ENCODE data around the gene SNX4.

The SNX4 gene

DNA sequence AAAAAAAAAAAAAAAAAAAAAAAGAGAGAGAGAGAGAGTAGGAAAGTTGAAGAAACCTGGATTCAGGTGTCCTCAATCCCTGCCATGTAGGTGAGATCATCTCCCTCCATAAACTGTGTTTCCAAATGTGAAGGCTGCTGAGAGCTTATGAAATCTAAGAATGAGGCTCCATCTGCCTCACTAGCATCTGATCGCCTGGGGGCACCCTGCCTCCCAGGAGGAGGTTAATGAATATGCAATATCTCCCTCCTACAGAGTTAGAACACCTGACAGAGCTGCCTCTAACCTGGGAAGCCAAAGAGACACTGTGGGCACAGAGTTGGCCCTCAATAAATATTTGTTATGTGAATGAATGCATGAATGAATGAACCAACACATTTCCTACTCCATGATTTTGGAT is 121.0 kb downstream of the SNX4 start:
- no peak for DNase-seq
